H1 (cell line): ENCODE results near the gene ATP6V0D1. TPM values are rescaled to one million over a fixed set of nuclear protein-coding genes. Genes with fewer than 3 reads are reported as not detected.

ENCODE experiments used
- CTCF ChIA-PET: fragments of 300-600 bp; sonication (Branson Sonifier 250); formaldehyde crosslinking; loops from one replicate; lab custom pipeline; 2021; ENCODE audit not compliant: partially characterized antibody; lab: Charles Lee
- POLR2A ChIA-PET: fragments of 300-600 bp; sonication (Branson Sonifier 250); formaldehyde crosslinking; loops from one replicate; lab custom pipeline; 2021; ENCODE audit warnings: inconsistent platforms; ENCODE audit not compliant: partially characterized antibody; lab: Charles Lee
- DNase-seq, 2 experiments: peaks; one replicate each; pipeline versions ENCODE4 v3.0.0 to v3.0.0-alpha.2; 2010 to 2022; ENCODE audit warnings: low spot score in 2 of 2, low read depth in 1 of 2, mixed read lengths in 1 of 2
- FAIRE-seq: peaks from 2 replicates; lab custom pipeline; 2011; peaks lifted over from hg19 to GRCh38; lab: Jason Lieb, UNC
- H2AFZ ChIP-seq: 2 replicates; pipeline ENCODE4 v1.8.1; 2012; ENCODE audit warnings: low read length, inconsistent platforms
- H2AK5ac ChIP-seq: 2 replicates; pipeline ENCODE4 v1.6.1; 2013; ENCODE audit warnings: low read depth, low read length
- H2BK120ac ChIP-seq: replicated peaks from 2 replicates; pipeline ENCODE3; 2013; ENCODE audit warnings: low read depth, low read length, inconsistent platforms
- H2BK12ac ChIP-seq: 2 replicates; pipeline ENCODE4 v1.6.1; 2013; ENCODE audit warnings: low read depth, low read length
- H2BK15ac ChIP-seq: 2 replicates; pipeline ENCODE4 v1.6.1; 2013; ENCODE audit warnings: low read length
- H2BK20ac ChIP-seq: 2 replicates; pipeline ENCODE4 v1.6.1; 2013; ENCODE audit warnings: low read length
- H2BK5ac ChIP-seq: 2 replicates; pipeline ENCODE4 v1.6.1; 2013; ENCODE audit warnings: low read depth, low read length
- H3K14ac ChIP-seq: 2 replicates; pipeline ENCODE4 v1.6.1; 2013; ENCODE audit warnings: inconsistent platforms; ENCODE audit not compliant: insufficient read length
- H3K18ac ChIP-seq: 2 replicates; pipeline ENCODE4 v1.6.1; 2013; ENCODE audit warnings: low read length; ENCODE audit errors: extremely low read depth
- H3K23ac ChIP-seq: 2 replicates; pipeline ENCODE4 v1.6.1; 2013; ENCODE audit warnings: inconsistent platforms; ENCODE audit not compliant: insufficient read length
- H3K23me2 ChIP-seq: 2 replicates; pipeline ENCODE4 v1.6.1; 2013; ENCODE audit warnings: low read depth, low read length
- H3K27ac ChIP-seq: 2 replicates; pipeline ENCODE4 v1.6.1; 2011; ENCODE audit warnings: low read depth, low read length, inconsistent platforms
- H3K27me3 ChIP-seq, 4 experiments: replicated peaks in 1 of 4; 1 replicate in 1 of 4; 2 replicates in 3 of 4; pipeline versions ENCODE4 v1.6.1 to v1.8.1; 2011 to 2013; ENCODE audit warnings: low read length in 3 of 4, mild to moderate bottlenecking in 3 of 4, inconsistent platforms in 2 of 4, mixed read lengths in 2 of 4, moderate library complexity in 1 of 4; ENCODE audit not compliant: control insufficient read depth in 3 of 4, insufficient read depth in 3 of 4; ENCODE audit errors: extremely low read depth in 1 of 4
- H3K36me3 ChIP-seq, 4 experiments: 2 replicates each; pipeline versions ENCODE4 v1.6.1 to v1.8.1; 2011 to 2013; ENCODE audit warnings: mild to moderate bottlenecking in 4 of 4, low read length in 3 of 4, moderate library complexity in 2 of 4, control low read depth in 1 of 4, inconsistent platforms in 1 of 4; ENCODE audit not compliant: insufficient read depth in 4 of 4, control insufficient read depth in 2 of 4
- H3K4ac ChIP-seq: replicated peaks from 2 replicates; pipeline ENCODE3; 2013; ENCODE audit warnings: low read length, low read depth, mixed read lengths, inconsistent platforms; ENCODE audit not compliant: insufficient read length
- H3K4me1 ChIP-seq, 4 experiments: replicated peaks in 1 of 4; 1 replicate in 1 of 4; 2 replicates in 3 of 4; pipeline versions ENCODE4 v1.6.1 to v1.8.1; 2011 to 2013; ENCODE audit warnings: low read length in 3 of 4, inconsistent platforms in 2 of 4, mixed read lengths in 1 of 4; ENCODE audit not compliant: insufficient read depth in 4 of 4, control insufficient read depth in 3 of 4
- H3K4me2 ChIP-seq, 2 experiments: 2 replicates each; pipeline versions ENCODE4 v1.6.1 to v1.8.1; 2011 to 2013; ENCODE audit warnings: low read depth in 2 of 2, low read length in 2 of 2, control low read depth in 1 of 2, inconsistent platforms in 1 of 2, mild to moderate bottlenecking in 1 of 2; ENCODE audit not compliant: insufficient read depth in 1 of 2
- H3K4me3 ChIP-seq, 4 experiments: fragments of 200-600, 300-600 bp in 1 of 4; sonication (generic), shearing (Covaris generic), sonication (Bioruptor Twin) in 1 of 4; 2 replicates each; pipeline versions ENCODE4 v1.5.1 to v1.8.1; 2011 to 2016; ENCODE audit warnings: low read length in 4 of 4, low read depth in 3 of 4, control low read depth in 2 of 4, inconsistent platforms in 2 of 4, mild to moderate bottlenecking in 2 of 4, mixed read lengths in 1 of 4, moderate library complexity in 1 of 4; ENCODE audit not compliant: insufficient read depth in 2 of 4; ENCODE audit errors: extremely low read depth in 1 of 4
- H3K56ac ChIP-seq: replicated peaks from 2 replicates; pipeline ENCODE3; 2013; ENCODE audit warnings: low read depth, mild to moderate bottlenecking, mixed read lengths, low read length, inconsistent platforms; ENCODE audit not compliant: insufficient read length
- H3K79me1 ChIP-seq: 2 replicates; pipeline ENCODE4 v1.6.1; 2013; ENCODE audit warnings: low read depth, low read length, control low read depth
- H3K79me2 ChIP-seq, 2 experiments: 2 replicates each; pipeline versions ENCODE4 v1.6.1 to v1.8.1; 2012 to 2013; ENCODE audit warnings: low read length in 2 of 2, mild to moderate bottlenecking in 2 of 2, inconsistent platforms in 1 of 2; ENCODE audit not compliant: insufficient read depth in 2 of 2, control insufficient read depth in 1 of 2
- H3K9ac ChIP-seq, 4 experiments: replicated peaks in 1 of 4; 1 replicate in 1 of 4; 2 replicates in 3 of 4; pipeline versions ENCODE4 v1.6.1 to v1.8.1; 2011 to 2013; ENCODE audit warnings: low read depth in 3 of 4, low read length in 3 of 4, control low read depth in 2 of 4, mild to moderate bottlenecking in 2 of 4, moderate library complexity in 2 of 4, inconsistent platforms in 1 of 4; ENCODE audit errors: extremely low read depth in 1 of 4
- H3K9me3 ChIP-seq, 2 experiments: 2 replicates each; pipeline versions ENCODE4 v1.6.1 to v1.8.1; 2012 to 2013; ENCODE audit warnings: mild to moderate bottlenecking in 2 of 2, moderate library complexity in 2 of 2, control low read depth in 1 of 2, inconsistent platforms in 1 of 2, low read depth in 1 of 2, low read length in 1 of 2, mixed read lengths in 1 of 2; ENCODE audit not compliant: insufficient read depth in 2 of 2
- H4K20me1 ChIP-seq, 2 experiments: replicated peaks in 1 of 2; 2 replicates each; pipeline versions ENCODE3 to v1.8.1; 2011 to 2013; ENCODE audit warnings: inconsistent platforms in 2 of 2, low read length in 2 of 2, mild to moderate bottlenecking in 1 of 2; ENCODE audit not compliant: insufficient read depth in 2 of 2, control insufficient read depth in 1 of 2
- H4K5ac ChIP-seq: 2 replicates; pipeline ENCODE4 v1.6.1; 2013; ENCODE audit warnings: low read length, low read depth, mixed read lengths, inconsistent platforms; ENCODE audit not compliant: insufficient read length
- H4K8ac ChIP-seq: 2 replicates; pipeline ENCODE4 v1.8.0; 2013; ENCODE audit warnings: mild to moderate bottlenecking, moderate library complexity, low read length, inconsistent platforms; ENCODE audit not compliant: insufficient read depth; ENCODE audit errors: extremely low read depth
- H4K91ac ChIP-seq: replicated peaks from 2 replicates; pipeline ENCODE3; 2013; ENCODE audit warnings: low read length, mixed read lengths, inconsistent platforms; ENCODE audit not compliant: insufficient read length
- BRCA1 ChIP-seq: IDR thresholded peaks from 2 replicates; pipeline ENCODE4 v1.6.1; 2012; ENCODE audit warnings: low read depth, low read length, improper control_type of control experiment
- CHD2 ChIP-seq: IDR thresholded peaks from 2 replicates; pipeline ENCODE4 v1.6.1; 2012; ENCODE audit warnings: low read length, improper control_type of control experiment
- CREB1 ChIP-seq: IDR thresholded peaks from 2 replicates; pipeline ENCODE4 v1.6.1; 2012; ENCODE audit warnings: inconsistent platforms
- EGR1 ChIP-seq: IDR thresholded peaks from 2 replicates; pipeline ENCODE4 v1.6.1; 2011; ENCODE audit warnings: low read depth, low read length, borderline replicate concordance
- EZH2 ChIP-seq: fragments of 200-600 bp; sonication (generic); IDR thresholded peaks from 2 replicates; pipeline ENCODE4 v1.7.1; 2012; ENCODE audit warnings: low read depth, mild to moderate bottlenecking, moderate library complexity, low read length, inconsistent platforms; ENCODE audit not compliant: severe bottlenecking
- JUN ChIP-seq: IDR thresholded peaks from 2 replicates; pipeline ENCODE4 v1.6.1; 2011; ENCODE audit warnings: low read depth, mild to moderate bottlenecking, improper control_type of control experiment, low read length
- JUND ChIP-seq: IDR thresholded peaks from 2 replicates; pipeline ENCODE4 v1.6.1; 2011; ENCODE audit warnings: mild to moderate bottlenecking, improper control_type of control experiment, low read length
- POU5F1 ChIP-seq: IDR thresholded peaks from 2 replicates; pipeline ENCODE4 v1.6.1; 2011; ENCODE audit warnings: low read depth, mild to moderate bottlenecking, low read length, moderate library complexity
- RAD21 ChIP-seq, 2 experiments: IDR thresholded peaks in 1 of 2; conservative IDR thresholded peaks in 1 of 2; 2 replicates each; pipeline ENCODE4 v1.6.1; 2011; ENCODE audit warnings: low read depth in 2 of 2, low read length in 2 of 2, improper control_type of control experiment in 1 of 2, inconsistent platforms in 1 of 2, mild to moderate bottlenecking in 1 of 2, moderate library complexity in 1 of 2
- SIRT6 ChIP-seq: IDR thresholded peaks from one replicate; pipeline ENCODE4 v1.7.1; 2012; ENCODE audit warnings: low read length, inconsistent platforms
- SP4 ChIP-seq: IDR thresholded peaks from 2 replicates; pipeline ENCODE4 v1.6.1; 2012; ENCODE audit warnings: low read length, inconsistent platforms
- ZNF274 ChIP-seq: IDR thresholded peaks from 2 replicates; pipeline ENCODE4 v1.7.0; 2012; ENCODE audit warnings: low read length, borderline replicate concordance; ENCODE audit errors: extremely low read depth
- WGBS, 2 experiments: shearing (Covaris generic) in 1 of 2; methylation state at CpG; one replicate each; pipeline versions ENCODE4 v1.1.6 to v1.1.7; 2013 to 2015; ENCODE audit warnings: low lambda C conversion rate in 2 of 2, mixed read lengths in 2 of 2, inconsistent platforms in 1 of 2, low coverage in 1 of 2, missing lambda C conversion rate in 1 of 2; ENCODE audit not compliant: insufficient replicate concordance in 2 of 2, insufficient coverage in 1 of 2, insufficient read length in 1 of 2; ENCODE audit errors: extremely low coverage in 1 of 2, missing lambda C conversion rate in 1 of 2; 5-methylcytosine and 5-hydroxymethylcytosine counted together
- polyA plus RNA-seq, 7 experiments: library from polyadenylated mRNA; depleted of rRNA in 3 of 7; stranded (reverse) in 5 of 7; unstranded in 2 of 7; fragments of >200 nt in 5 of 7; fragments of 200-250 nt in 2 of 7; gene quantifications; 1 replicate in 5 of 7; 2 replicates in 1 of 7; 4 replicates in 1 of 7; pipeline versions ENCODE4 v1.2.1 to v1.2.3, GENCODE V29; 2011 to 2013; ENCODE audit warnings: missing spikeins in 2 of 7, mixed read lengths in 2 of 7
- total RNA-seq: library from RNA; stranded (reverse); fragmentation: NEBNext Ultra II Directional; extraction: Animal tissue kit (Norgen Biotek cat#: 25700); gene quantifications from 2 replicates; pipeline ENCODE4 v1.2.1, GENCODE V29; 2021

Gene ATP6V0D1
- total and polyA plus RNA-seq, 2 of the 8 experiments (the other 6 are each of a cell fraction or from before 2014, with no cell fraction given) = 47.3 to 134 TPM

DNA sequence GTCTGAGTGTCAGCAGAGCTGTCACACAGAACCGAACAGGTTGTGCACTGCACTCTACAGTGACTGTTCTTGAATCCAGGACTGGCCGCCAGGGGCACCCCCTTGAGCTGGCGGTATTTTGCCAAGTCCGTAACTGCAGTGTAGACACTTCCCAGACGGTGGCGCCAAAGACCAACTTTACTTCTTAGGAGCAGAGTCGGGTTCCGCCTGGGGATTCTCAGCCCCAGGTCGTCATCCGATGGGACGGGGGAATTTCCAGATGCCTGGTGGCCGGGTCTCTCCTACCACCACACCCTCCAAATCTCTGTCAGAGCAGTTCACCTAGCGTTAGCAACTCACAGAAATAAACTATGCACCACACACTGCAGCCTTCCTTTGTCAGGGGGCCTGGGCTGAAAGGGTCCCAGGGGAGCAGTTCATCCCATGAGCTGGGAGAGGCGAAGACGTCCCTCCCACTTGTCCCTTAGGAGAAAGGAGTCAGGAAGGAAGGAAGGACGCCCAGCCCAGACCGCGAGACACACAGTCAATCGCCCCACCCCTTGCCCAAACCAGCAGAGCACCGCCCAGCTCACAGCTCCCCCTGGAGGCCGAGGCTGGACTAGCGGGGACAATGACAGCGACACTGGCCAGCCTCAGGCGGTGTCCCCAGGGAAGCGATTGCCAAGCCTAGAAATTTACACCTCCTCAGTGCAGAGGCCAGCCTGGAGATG, 40.3 kb upstream of the ATP6V0D1 start:
- H3K27ac ChIP-seq = peak overlapping the region; percentile 46; the same call in 1 of the 2 replicates
- FAIRE-seq (peak; percentile 85), DNase-seq (peak; percentile 91 to 99)
- no peaks in the 10 kb centered on the region for H3K23me2 ChIP-seq
- peak overlapping the region; percentile 25 for H4K91ac ChIP-seq
- peak overlapping the region; percentile 20 for H3K56ac ChIP-seq
- peak overlapping the region; percentile 79; the same call in 1 of the 2 replicates for H3K18ac ChIP-seq
- H3K36me3 ChIP-seq = no peaks in the 10 kb centered on the region
- H3K4me1 ChIP-seq = no peaks in the 10 kb centered on the region
- H3K4ac ChIP-seq = no peak overlapping the region
- no peaks in the 10 kb centered on the region for H4K20me1 ChIP-seq
- no peak overlapping the region for H2BK120ac ChIP-seq
- H2BK5ac ChIP-seq = peak overlapping the region; percentile 71; the same call in 1 of the 2 replicates
- H2AK5ac ChIP-seq = no peak overlapping the region
- H3K4me3 ChIP-seq = peak overlapping the region; percentile 22 to 62 (median 50); a peak in 7 of 8 replicates
- H2BK12ac ChIP-seq = peak overlapping the region; percentile 69; the same call in 1 of the 2 replicates
- H3K23ac ChIP-seq = no peak overlapping the region
- H2BK20ac ChIP-seq = no peak overlapping the region
- H3K4me2 ChIP-seq = peak overlapping the region; percentile 26 to 97
- CTCF ChIA-PET = interaction anchor here (0.5 to 8.7 kb wide), 66 partner anchors 9 to 1672 kb away, joined by 3 to 166 read pairs (median 4); partner anchors contain the start of genes ACD, AGRP, ATP6V0D1 and C16orf86
- no peaks in the 10 kb centered on the region for H3K79me2 ChIP-seq
- POLR2A ChIA-PET = interaction anchor here (1.0 to 2.7 kb wide), 7 partner anchors 11 to 149 kb away, joined by 3 to 9 read pairs (median 4); partner anchors contain the start of gene CARMIL2
- peaks cover 5 to 44% (median 34%) of the 10 kb centered on the region in 4 experiments for H3K27me3 ChIP-seq
- H4K8ac ChIP-seq = no peak overlapping the region
- H2BK15ac ChIP-seq = no peak overlapping the region; the same call in 1 of the 2 replicates
- peak overlapping the region; percentile 20 for H4K5ac ChIP-seq
- 0 out of 2 replicates have a peak overlapping the region, but pooled peaks have one; percentile 31 for H2AFZ ChIP-seq
- H3K9ac ChIP-seq = peak overlapping the region in 1 of 4 experiments; percentile 3; a peak in 1 of 7 replicates
- no peak overlapping the region for H3K14ac ChIP-seq
- no peaks in the 10 kb centered on the region; the same call in 1 of the 2 replicates for H3K79me1 ChIP-seq
- 6% methylated on average over 25 of the region's 25 CpGs; no CpG with 5 or more reads in 1 of the 2 experiments for WGBS, 2 experiments
- H3K9me3 ChIP-seq = no peaks in the 10 kb centered on the region
- TF ChIP-seq SP4 = peak; percentile 26; the same call in 1 of the 2 replicates
- TF ChIP-seq JUN = no peak
- no peak for TF ChIP-seq EGR1
- TF ChIP-seq RAD21 (IDR thresholded peaks at IDR 0.05 in 1 of 2, conservative IDR thresholded peaks at IDR 0.05 in 1 of 2; ENCODE audit: low read depth in 2 of 2, low read length in 2 of 2) = peak; percentile 93 to 95
- no peak for TF ChIP-seq BRCA1
- no peak for TF ChIP-seq SIRT6
- TF ChIP-seq EZH2 = no peak
- peak; percentile 81 for TF ChIP-seq CREB1
- no peak for TF ChIP-seq ZNF274
- TF ChIP-seq POU5F1 = no peak
- TF ChIP-seq JUND = peak; percentile 69; the same call in 1 of the 2 replicates
- TF ChIP-seq CHD2 = peak; percentile 53; the same call in 1 of the 2 replicates
